GM12864 (cell line): ENCODE measurements around the gene EIPR1.
"Not testable (repeated sequence)": the region's sequence is repeated elsewhere in the genome, so short reads cannot be mapped to it uniquely, and the experiment has no call there.

Experiments
- DNase-seq: peaks from one replicate; pipeline ENCODE4 v3.0.0-alpha.2; 2011; ENCODE audit warnings: low read depth
- H3K4me3 ChIP-seq: 2 replicates; pipeline ENCODE4 v1.5.1; 2011; ENCODE audit warnings: mild to moderate bottlenecking, low read depth, low read length, control low read depth
- TF ChIP-seq, protein P1 (sequence below): IDR thresholded peaks from 2 replicates; pipeline ENCODE4 v1.5.1; 2011; ENCODE audit warnings: low read depth, mild to moderate bottlenecking, moderate library complexity, low read length, control low read depth, inconsistent platforms; ENCODE audit errors: missing control alignments

The EIPR1 gene

DNA sequence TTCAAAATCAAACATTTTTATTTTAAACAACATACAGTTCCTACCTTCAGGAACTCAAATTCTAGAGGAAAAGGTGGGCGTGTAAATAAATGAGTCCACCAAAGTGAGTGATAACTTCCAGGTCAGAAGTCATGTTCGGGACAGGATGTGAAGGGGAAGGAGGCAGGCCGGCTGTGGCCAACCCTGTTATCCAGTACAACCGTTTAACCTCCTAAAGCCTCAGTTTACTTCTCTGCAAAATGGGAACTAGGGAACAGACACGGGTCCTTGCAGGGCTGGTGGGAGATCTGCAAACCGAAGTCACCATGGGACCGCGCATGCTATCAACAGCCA, 373 bp downstream of the EIPR1 start:
- no peak for DNase-seq

DNA sequence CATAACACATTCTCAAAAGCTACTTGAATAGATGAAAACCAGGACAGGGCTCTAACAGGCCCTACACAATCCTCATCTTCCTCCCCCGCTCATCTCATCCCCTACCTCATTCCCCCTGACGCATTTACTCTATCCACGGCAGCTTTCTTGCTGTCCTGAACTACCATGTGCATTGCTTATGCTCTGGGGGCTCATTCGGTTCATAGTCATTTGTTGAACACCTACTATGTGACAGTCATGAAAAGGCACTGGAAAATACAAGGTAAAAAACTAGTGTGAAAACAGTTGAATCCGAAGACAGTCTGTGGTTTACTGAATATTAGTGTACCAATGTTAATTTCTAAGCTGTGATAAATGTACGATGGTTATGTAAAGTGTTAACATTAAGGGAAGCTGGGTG, 797 bp downstream of the EIPR1 start:
- no peak for DNase-seq
- peak overlapping the region; percentile 92 for H3K4me3 ChIP-seq
- TF ChIP-seq, protein P1, sequence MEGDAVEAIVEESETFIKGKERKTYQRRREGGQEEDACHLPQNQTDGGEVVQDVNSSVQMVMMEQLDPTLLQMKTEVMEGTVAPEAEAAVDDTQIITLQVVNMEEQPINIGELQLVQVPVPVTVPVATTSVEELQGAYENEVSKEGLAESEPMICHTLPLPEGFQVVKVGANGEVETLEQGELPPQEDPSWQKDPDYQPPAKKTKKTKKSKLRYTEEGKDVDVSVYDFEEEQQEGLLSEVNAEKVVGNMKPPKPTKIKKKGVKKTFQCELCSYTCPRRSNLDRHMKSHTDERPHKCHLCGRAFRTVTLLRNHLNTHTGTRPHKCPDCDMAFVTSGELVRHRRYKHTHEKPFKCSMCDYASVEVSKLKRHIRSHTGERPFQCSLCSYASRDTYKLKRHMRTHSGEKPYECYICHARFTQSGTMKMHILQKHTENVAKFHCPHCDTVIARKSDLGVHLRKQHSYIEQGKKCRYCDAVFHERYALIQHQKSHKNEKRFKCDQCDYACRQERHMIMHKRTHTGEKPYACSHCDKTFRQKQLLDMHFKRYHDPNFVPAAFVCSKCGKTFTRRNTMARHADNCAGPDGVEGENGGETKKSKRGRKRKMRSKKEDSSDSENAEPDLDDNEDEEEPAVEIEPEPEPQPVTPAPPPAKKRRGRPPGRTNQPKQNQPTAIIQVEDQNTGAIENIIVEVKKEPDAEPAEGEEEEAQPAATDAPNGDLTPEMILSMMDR = no peak

More for the DNA sequence above, 373 bp downstream of the EIPR1 start:
- TF ChIP-seq, protein P1 = no peak
- peak overlapping the region; percentile 92 for H3K4me3 ChIP-seq

DNA sequence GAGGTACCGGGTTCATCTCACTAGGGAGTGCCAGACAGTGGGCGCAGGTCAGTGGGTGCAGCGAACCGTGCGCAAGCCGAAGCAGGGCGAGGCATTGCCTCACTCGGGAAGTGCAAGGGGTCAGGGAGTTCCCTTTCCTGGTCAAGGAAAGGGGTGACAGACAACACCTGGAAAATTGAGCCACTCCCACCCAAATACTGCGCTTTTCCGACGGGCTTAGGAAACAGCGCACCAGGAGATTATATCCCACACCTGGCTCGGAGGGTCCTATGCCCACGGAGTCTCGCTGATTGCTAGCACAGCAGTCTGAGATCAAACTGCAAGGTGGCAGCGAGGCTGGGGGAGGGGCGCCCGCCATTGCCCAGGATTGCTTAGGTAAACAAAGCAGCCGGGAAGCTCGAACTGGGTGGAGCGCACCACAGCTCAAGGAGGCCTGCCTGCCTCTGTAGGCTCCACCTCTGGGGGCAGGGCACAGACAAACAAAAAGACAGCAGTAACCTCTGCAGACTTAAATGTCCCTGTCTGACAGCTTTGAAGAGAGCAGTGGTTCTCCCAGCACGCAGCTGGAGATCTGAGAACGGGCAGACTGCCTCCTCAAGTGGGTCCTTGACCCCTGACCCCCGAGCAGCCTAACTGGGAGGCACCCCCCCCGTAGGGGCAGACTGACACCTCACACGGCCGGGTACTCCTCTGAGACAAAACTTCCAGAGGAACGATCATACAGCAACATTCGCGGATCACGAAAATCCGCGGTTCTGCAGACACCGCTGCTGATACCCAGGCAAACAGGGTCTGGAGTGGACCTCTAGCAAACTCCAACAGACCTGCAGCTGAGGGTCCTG, 8.1 kb downstream of the EIPR1 start:
- DNase-seq = not testable (repeated sequence)

DNA sequence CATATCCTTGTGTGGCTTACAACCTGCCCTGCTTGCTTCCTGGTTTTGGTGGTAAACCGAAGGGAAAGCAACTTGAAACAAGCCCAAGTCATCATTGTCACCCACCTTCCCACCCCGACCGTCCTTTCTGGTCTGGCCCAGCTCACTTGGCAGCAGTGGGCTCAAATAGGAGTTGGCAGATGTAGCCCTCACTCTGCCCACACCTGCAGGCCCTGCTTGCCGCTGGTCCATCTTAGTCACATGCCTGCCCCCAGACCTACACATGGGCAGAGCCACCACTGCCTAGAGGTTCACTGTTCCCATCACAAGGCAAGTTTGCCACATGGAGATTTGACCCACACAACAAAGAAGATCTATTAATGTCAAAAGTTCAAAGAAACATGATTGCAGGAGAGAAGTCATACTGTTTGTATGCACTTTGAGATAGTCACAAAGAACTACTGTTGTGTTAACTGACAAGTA, 9.3 kb downstream of the EIPR1 start:
- DNase-seq = no peak
- TF ChIP-seq, protein P1 = no peak
- no peak overlapping the region for H3K4me3 ChIP-seq

More for the DNA sequence above, 8.1 kb downstream of the EIPR1 start:
- H3K4me3 ChIP-seq = not testable (repeated sequence)

DNA sequence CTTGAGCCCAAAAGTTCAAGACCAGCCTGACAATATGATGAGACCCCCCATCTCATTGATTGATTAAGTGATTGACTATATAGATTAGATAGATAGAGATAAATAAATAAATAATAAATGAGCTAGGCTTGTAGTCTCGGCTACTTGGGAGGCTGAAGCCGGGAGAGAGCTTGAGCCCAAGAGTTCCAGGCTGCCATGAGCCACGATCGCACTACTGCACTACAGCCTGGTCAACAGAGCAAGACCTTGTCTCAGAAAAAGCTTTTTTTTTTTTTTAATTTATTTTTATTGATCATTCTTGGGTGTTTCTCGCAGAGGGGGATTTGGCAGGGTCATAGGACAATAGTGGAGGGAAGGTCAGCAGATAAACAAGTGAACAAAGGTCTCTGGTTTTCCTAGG, 12.4 kb downstream of the EIPR1 start:
- DNase-seq = no peak
- H3K4me3 ChIP-seq = no peak overlapping the region
- TF ChIP-seq, protein P1 = no peak

DNA sequence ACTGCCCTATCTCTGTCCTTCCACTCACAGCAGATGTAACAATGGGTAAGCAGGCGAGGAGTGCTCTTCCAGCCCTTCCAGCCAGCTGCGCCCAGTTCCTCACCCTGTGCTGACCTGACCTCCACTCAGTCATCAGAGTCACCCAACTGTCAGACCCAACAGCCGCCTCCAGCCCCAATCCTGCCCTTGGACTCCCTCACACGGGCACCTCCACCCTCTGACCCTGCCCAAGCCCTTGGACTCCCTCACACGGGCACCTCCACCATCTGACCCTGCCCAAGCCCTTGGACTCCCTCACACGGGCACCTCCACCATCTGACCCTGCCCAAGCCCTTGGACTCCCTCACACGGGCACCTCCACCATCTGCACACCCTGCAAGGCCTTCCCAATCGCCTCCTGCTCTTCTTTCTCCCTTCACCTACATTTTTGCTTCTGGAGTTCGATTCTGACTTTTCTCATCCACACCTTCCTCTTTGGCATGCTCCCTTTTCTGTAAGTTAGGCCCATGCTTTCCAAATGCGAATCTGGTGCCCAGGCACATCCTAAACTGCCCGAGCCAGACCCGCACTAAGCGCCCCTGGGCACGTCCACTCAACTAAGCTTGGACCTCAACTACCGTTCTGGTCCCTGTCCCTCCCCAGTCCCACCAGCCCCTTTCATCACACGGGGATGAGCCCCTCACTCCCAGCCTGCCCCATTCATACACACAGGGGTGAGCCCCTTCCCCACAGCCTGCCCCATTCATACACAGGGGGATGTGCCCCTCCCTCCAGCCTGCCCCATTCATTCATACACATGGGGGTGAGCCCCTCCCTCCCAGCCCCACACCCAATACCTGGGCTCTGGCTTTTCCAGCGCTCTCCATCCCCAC, 15.9 kb downstream of the EIPR1 start:
- no peak for DNase-seq
- no peak overlapping the region for H3K4me3 ChIP-seq

DNA sequence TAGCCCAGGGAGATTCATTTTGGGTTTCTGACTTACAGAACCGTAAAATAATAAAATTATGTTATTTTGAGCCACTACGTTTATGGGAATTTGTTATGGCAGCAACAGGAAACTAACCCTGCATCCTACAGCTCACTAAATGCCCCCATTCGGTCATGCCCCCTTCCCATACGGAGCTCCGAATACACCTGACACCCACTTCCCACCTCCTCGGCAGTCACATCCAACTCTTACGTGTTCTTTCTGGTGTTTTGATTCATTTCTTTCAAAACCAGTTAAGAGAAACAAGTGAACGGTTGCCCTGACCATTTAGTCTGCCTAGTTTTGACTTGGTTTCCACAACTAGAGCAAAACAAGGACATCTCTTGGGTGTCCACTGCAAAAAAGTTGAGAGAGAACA, 19.7 kb downstream of the EIPR1 start:
- DNase-seq = no peak
- H3K4me3 ChIP-seq = no peak overlapping the region
- TF ChIP-seq, protein P1 = no peak

More for the DNA sequence above, 15.9 kb downstream of the EIPR1 start:
- TF ChIP-seq, protein P1 = no peak

DNA sequence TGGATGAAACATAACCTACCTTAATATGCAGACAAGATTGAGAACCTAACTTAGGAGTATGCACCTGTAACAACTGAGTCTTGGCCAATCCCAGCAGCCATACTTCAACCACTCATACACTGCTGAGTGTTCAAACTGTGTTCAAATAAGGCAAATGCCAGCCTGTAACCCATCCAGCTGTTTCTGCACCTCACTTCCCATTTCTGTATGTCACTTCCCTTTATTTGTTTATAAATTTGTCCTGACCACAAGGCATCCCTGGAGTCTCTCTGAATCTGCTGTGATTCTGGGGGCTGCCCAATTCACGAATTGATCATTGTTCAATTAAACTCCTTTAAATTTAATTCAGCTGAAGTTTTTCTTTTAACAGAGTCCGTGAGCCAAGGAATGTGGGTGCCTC, 20.2 kb downstream of the EIPR1 start:
- DNase-seq, H3K4me3 ChIP-seq: not testable (repeated sequence)
